Measurements from ENCODE around the gene NHSL1.

- no peak for TF ChIP-seq MAX (IDR thresholded peaks at IDR 0.05; ENCODE audit: insufficient read depth, insufficient read length)
- TF ChIP-seq POLR2A (IDR thresholded peaks at IDR 0.05; ENCODE audit: low read depth, low read length): no peak
Measured at GRCh38 chr6:138520463-138520862, 21.2 kb upstream of the NHSL1 start.

All from endothelial cell of umbilical vein (primary cell).